Suprapubic skin (tissue), 4 donors: ENCODE results near the gene MRS2. TPM values are rescaled to one million over a fixed set of nuclear protein-coding genes. Genes with fewer than 3 reads are reported as not detected.

ENCODE experiments used
- DNase-seq, 2 donors: peaks; one replicate each; pipeline ENCODE4 v3.0.0-alpha.2; 2019; ENCODE audit warnings: low spot score in 2 of 2
- H3K27ac ChIP-seq: fragments of 200-600 bp; sonication (generic); one replicate; pipeline ENCODE4 v1.5.1; 2019
- H3K27me3 ChIP-seq: fragments of 200-600 bp; sonication (generic); one replicate; pipeline ENCODE4 v1.5.1; 2019
- H3K36me3 ChIP-seq: fragments of 200-600 bp; sonication (generic); one replicate; pipeline ENCODE4 v1.5.1; 2019
- H3K4me1 ChIP-seq: fragments of 200-600 bp; sonication (generic); one replicate; pipeline ENCODE4 v1.5.1; 2019
- H3K4me3 ChIP-seq: fragments of 200-600 bp; sonication (generic); one replicate; pipeline ENCODE4 v1.5.1; 2019; ENCODE audit warnings: mild to moderate bottlenecking
- H3K9me3 ChIP-seq: fragments of 200-600 bp; sonication (generic); one replicate; pipeline ENCODE4 v1.5.1; 2019
- CTCF ChIP-seq, 2 donors: fragments of 200-600 bp in 1 of 2; fragments of 450-650 bp in 1 of 2; sonication (generic) in 1 of 2; IDR thresholded peaks; one replicate each; pipeline ENCODE4 v1.5.1; 2016 to 2019; ENCODE audit warnings: antibody characterized with exemption in 2 of 2, mild to moderate bottlenecking in 1 of 2, moderate library complexity in 1 of 2
- EP300 ChIP-seq: sonication (generic); formaldehyde crosslinking; IDR thresholded peaks from one replicate; pipeline ENCODE4 v1.6.1; 2017; ENCODE audit warnings: antibody characterized with exemption
- POLR2A ChIP-seq, 2 donors: fragments of 450-650 bp; IDR thresholded peaks; one replicate each; pipeline ENCODE4 v1.6.1; 2017; ENCODE audit warnings: antibody characterized with exemption in 2 of 2, mild to moderate bottlenecking in 2 of 2, moderate library complexity in 2 of 2
- POLR2AphosphoS5 ChIP-seq, 3 donors: sonication (generic); formaldehyde crosslinking; IDR thresholded peaks; one replicate each; pipeline ENCODE4 v1.6.1; 2017; ENCODE audit warnings: antibody characterized with exemption in 3 of 3
- WGBS: methylation state at CpG from one replicate; pipeline ENCODE4 v1.1.5; 2018; 5-methylcytosine and 5-hydroxymethylcytosine counted together
- total RNA-seq, 4 donors: library from RNA; depleted of rRNA; stranded (reverse); fragments of >200 nt; gene quantifications; one replicate each; pipeline ENCODE4 v1.1.0, GENCODE V29; 2016

MRS2 gene
- total RNA-seq, 4 donors from 2014 or later = 12.4 to 18.8 (median 14.6) TPM

- no peaks in the 10 kb centered on the region for H3K27me3 ChIP-seq
Observed at GRCh38 chr6:24439858-24440539, 37.3 kb downstream of the MRS2 start.

GRCh38 chr6:24440897-24441598, 38.3 kb downstream of the MRS2 start:
- no peaks in the 10 kb centered on the region for H3K9me3 ChIP-seq
- H3K36me3 ChIP-seq = peaks cover 4% of the 10 kb centered on the region
- H3K27me3 ChIP-seq = no peaks in the 10 kb centered on the region
- H3K4me3 ChIP-seq = no peak overlapping the region
- no peak for DNase-seq
- no peak overlapping the region for H3K27ac ChIP-seq
- no peaks in the 10 kb centered on the region for H3K4me1 ChIP-seq
- no peak for TF ChIP-seq EP300
- no peak for TF ChIP-seq CTCF (IDR thresholded peaks at IDR 0.05)
- TF ChIP-seq POLR2AphosphoS5 (IDR thresholded peaks at IDR 0.05) = no peak
- TF ChIP-seq POLR2A (IDR thresholded peaks at IDR 0.05) = no peak
- 81% methylated on average over 16 of the region's 16 CpGs for WGBS

More at GRCh38 chr6:24439858-24440539, 37.3 kb downstream of the MRS2 start:
- no peak overlapping the region for H3K27ac ChIP-seq
- no peak for DNase-seq
- H3K9me3 ChIP-seq = no peaks in the 10 kb centered on the region
- no peak overlapping the region for H3K4me3 ChIP-seq
- H3K4me1 ChIP-seq = no peaks in the 10 kb centered on the region
- TF ChIP-seq CTCF (IDR thresholded peaks at IDR 0.05) (no peak), POLR2AphosphoS5 (IDR thresholded peaks at IDR 0.05) (no peak), EP300 (no peak), POLR2A (IDR thresholded peaks at IDR 0.05) (no peak)
- H3K36me3 ChIP-seq = peaks cover 4% of the 10 kb centered on the region
- WGBS = 93% methylated on average over 3 of the region's 3 CpGs

GRCh38 chr6:24441599-24441904, 38.8 kb downstream of the MRS2 start:
- peaks cover 4% of the 10 kb centered on the region for H3K36me3 ChIP-seq
- H3K4me3 ChIP-seq = no peak overlapping the region
- no peaks in the 10 kb centered on the region for H3K4me1 ChIP-seq
- H3K27me3 ChIP-seq = no peaks in the 10 kb centered on the region
- no peak for TF ChIP-seq EP300
- TF ChIP-seq POLR2AphosphoS5 (IDR thresholded peaks at IDR 0.05) = no peak
- TF ChIP-seq CTCF (IDR thresholded peaks at IDR 0.05) = no peak
- TF ChIP-seq POLR2A (IDR thresholded peaks at IDR 0.05) = no peak
- H3K9me3 ChIP-seq = no peaks in the 10 kb centered on the region
- no peak overlapping the region for H3K27ac ChIP-seq
- no peak for DNase-seq
- 82% methylated on average over 3 of the region's 3 CpGs for WGBS

GRCh38 chr6:24444588-24444987, 41.9 kb downstream of the MRS2 start:
- H3K27ac ChIP-seq = no peak overlapping the region
- H3K27me3 ChIP-seq = no peaks in the 10 kb centered on the region
- DNase-seq = no peak
- TF ChIP-seq CTCF (IDR thresholded peaks at IDR 0.05) (no peak), EP300 (no peak), POLR2A (IDR thresholded peaks at IDR 0.05) (no peak), POLR2AphosphoS5 (IDR thresholded peaks at IDR 0.05) (no peak)
- H3K9me3 ChIP-seq = no peaks in the 10 kb centered on the region
- 98% methylated on average over 4 of the region's 4 CpGs for WGBS
- no peaks in the 10 kb centered on the region for H3K4me1 ChIP-seq
- no peaks in the 10 kb centered on the region for H3K36me3 ChIP-seq
- H3K4me3 ChIP-seq = no peak overlapping the region

DNA sequence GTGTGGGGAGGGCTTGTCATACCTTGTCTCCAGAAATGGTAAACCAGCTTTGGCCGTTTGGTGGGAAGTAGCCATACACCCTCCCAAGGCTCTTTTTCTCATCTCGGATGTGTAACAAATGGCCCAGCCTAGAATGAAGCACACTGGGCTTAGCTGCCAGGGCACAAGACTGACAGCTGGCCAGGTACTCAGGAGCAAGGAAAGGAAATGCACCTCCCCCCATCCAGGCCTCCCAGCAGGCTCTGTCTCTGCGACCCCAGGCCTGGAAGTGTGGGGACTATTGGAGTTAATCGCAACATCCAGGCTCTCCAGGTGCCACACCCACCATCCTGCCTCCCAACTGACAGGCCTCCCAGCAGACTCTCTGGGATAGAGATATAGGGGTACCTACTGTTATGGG, 43.0 kb downstream of the MRS2 start:
- 73% methylated on average over 4 of the region's 4 CpGs for WGBS

More for the DNA sequence above, 43.0 kb downstream of the MRS2 start:
- TF ChIP-seq POLR2AphosphoS5 (IDR thresholded peaks at IDR 0.05) = no peak
- TF ChIP-seq POLR2A (IDR thresholded peaks at IDR 0.05) = no peak
- TF ChIP-seq EP300 = no peak
- TF ChIP-seq CTCF (IDR thresholded peaks at IDR 0.05) = no peak
- DNase-seq = no peak
- H3K4me3 ChIP-seq = no peak overlapping the region
- no peak overlapping the region for H3K27ac ChIP-seq
- H3K9me3 ChIP-seq = no peaks in the 10 kb centered on the region
- no peaks in the 10 kb centered on the region for H3K27me3 ChIP-seq
- no peaks in the 10 kb centered on the region for H3K4me1 ChIP-seq
- no peaks in the 10 kb centered on the region for H3K36me3 ChIP-seq
